GM19240 (cell line): ENCODE results near the gene TIMM10B.

Experiments
- DNase-seq: peaks from one replicate; pipeline ENCODE4 v3.0.0; 2011; ENCODE audit warnings: low spot score; ENCODE audit not compliant: insufficient read length

The TIMM10B gene

DNA sequence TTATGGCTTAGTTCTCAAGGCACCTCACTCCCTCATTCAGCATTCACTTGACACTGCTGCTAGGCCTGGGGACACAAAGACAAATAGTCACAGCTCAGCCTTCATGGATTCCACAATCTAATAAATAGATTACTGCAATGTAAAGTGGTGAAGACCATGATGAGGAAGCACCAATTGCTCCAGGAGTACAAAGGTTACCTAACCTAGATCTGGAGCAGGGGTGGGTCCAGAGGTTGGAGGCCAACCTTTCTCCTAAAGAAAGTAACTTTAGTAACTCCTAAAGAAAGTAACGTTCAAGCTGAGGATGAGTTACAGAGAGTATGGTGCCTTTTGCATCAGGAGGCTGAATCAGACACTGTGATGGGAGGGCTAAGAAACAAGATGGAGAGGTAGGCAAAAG, 11.7 kb upstream of the TIMM10B start:
- no peak for DNase-seq

DNA sequence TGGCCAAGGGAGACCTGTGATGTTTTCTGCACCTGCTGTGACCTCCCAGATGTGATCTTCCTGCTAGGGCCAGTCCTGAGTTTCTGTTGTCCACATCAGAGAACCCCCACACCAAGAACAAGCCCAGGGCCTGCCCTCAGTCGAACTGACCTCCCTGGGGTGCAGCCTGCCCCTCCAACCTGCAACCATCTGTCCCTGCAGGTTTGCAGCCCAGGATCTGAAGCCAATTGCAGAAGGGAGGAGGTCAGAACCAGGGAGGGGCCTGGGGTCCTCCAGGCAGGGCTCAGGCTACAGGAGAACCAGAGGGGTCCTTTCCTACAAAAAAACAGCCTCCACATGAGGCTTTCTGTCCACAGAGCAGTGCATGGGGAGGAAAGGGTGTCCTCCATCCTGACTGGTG, 8.4 kb upstream of the TIMM10B start:
- no peak for DNase-seq

DNA sequence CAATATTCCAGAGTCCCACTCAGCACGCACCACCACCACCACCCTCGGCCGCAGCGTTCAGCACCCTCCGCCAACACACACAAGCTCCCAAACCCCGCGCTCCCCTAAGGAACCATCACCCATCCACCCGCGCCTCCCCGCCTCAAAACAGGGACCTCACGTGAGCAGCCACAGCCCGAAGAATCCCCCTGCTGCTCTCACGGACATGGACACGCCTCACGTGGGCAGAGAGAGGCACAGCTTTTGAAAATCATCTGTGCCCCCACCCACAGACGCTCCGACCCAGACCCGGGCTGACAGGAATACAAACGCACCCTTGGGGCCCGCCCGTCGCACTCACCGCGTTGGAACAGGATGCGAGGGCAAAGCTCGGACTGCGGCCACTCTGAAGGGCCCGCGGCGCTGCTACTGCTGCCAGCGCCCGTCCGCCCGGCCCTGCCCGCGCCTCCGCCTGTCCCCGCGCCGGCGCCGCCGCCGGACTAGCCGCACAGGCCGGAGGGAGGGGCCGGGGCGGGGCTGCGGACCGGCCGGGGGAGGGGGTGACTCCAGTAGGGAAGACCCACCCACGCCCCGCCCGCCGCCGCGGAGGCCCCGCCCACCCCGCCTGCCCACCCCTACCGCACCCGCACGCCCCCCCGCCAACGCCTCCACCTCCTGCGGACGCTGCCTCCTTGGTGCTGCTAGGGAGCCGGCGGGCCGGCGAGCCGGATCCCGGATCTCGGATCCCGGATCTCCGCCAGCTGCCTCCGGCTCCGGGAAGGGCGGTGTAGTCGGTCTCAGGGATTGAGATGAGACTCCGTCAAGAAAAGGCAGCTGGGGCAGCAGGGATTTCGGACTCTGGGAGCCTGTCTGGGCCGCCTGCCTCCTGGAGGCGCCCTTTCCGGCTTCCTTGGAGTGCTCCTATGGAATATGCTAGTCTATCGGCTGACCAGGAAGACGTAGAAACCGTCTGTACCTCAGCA, 7.6 kb upstream of the TIMM10B start, which contains the start of gene TRIM3:
Gene TRIM3, minus strand, starts transcription at position 491 of the 962 bp plus-strand sequence. CDS start 8,246 bp downstream, outside the sequence.
- peak; percentile 74 for DNase-seq

DNA sequence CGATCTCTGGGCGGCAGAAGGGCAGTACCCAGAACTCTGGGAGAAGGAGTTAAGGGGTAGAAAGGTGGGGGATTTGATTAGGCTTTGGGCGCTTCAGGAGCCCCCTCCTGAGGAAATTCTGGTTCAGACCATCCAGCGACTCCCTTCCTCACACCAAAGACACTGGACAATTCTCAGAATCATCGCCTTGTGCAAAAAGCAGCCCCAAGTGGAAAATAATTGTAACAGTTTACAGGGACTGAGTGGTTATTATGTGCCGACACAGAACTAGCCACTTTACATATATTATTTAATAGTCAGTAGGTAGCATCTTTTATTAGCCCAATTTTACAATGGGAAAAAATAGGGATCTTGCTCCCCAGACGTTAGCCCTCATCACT, 6.9 kb upstream of the TIMM10B start:
- DNase-seq: no peak

DNA sequence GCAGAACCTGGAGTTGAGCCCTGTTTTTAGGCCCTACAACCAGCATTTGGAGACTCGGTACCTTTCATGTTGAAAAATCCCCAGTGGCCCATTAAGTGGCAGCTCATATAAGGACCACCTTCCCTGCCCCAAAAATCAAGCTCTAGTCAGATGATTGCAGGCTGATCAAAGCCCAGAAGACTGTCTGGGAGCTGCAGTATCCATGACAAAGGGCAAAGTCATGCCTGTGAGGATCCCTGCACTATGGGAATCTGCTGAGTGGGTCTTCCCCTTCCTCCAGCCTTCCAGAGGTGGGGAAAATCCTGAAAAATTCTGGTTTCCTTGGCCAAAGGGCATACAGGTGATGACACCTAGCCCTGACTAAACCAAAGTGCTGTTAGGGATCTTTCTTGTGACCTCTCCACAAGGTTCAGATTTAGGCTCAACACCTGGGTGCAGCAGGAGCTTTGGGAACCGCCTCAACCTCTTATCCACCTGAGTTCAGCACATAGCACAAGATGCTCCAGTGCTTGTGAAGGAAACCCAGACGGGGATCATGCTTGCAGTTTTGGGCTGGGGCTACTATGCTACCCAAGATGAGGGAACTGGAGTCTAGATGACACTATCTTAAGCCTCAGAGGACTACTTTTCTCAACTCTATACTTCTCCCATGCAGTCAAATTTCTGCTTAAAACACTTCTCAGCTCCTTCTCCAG, 6.3 kb upstream of the TIMM10B start:
- DNase-seq: no peak

DNA sequence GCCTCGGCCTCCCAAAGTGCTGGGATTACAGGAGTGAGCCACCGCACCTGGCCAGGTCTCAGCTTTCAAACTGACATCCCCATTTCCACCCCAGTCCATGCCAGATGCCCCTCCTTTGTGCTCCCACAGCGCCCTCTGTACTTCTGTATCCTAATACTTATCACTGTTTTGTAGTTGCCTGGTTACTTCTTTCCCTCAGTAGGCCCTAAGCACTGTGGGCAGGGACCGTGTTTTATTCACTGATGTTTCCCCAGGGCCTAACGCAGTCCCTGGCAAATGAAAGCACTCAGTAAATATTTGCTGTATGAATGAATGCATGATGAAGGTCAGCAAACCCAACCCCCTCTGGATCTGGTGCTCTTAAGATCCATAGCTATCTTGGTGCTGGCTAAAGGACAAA, 5.4 kb upstream of the TIMM10B start:
- no peak for DNase-seq

DNA sequence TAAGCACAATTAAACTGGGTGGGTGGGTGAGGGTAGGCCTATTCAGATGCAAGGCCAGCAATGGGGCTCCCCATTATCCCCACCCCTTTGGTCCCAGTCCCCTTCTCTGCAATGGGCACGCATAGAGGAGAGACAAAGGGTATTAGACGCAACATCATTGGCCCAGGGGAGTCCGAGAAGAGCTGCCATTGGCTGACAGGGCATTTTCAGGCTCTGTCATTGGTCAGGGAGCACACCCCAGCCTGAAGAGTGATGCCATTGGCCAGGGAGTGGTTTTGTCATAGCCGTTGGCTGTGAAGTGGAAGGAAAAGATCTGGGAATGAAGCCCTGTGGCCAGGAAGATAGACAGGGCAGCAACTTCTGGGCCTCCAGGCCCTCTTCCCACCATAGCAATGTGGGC, 4.7 kb upstream of the TIMM10B start:
- no peak for DNase-seq

DNA sequence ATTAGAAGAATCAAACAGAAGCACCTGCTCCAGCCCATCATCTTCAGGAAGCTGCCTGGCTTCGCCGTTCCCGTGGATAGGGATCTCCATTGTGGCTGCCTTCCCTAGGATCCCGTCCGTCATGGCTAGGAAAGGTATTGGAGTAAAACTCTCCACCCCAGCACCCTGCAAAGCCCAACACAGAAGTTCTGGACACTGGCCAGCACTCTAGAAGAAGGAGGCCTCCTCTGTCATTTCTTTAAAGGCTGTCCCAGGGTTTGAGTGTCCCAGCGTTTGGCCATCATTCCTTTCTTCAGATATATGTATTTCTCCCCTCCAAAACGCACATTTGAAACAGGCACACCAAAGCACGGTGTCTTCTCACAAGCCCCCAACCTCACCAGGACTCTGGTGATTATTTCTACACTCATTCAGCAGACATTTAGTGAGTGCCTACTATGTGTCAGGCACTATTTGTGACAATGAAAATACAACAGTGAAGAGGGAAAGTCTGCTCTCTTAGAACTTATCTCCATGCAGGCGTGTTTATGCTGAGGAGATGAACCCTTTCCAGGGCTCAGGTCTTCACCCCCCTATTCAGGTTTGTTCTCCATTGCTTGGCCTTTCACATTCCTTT, 894 bp upstream of the TIMM10B start:
- no peak for DNase-seq

DNA sequence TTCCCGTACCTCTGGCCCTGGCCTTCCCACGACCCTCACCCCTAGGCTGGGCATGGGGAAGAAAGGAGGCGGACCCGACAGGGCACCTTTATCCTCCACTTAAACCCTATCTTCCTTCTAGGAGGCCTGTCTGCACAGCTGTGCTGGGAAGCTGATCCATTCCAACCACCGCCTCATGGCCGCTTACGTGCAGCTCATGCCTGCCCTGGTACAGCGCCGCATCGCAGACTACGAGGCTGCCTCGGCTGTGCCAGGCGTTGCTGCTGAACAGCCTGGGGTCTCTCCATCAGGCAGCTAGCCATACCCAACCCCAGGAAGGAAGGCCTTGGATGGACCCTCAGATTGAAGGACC, 599 bp downstream of the TIMM10B start:
- DNase-seq: no peak

DNA sequence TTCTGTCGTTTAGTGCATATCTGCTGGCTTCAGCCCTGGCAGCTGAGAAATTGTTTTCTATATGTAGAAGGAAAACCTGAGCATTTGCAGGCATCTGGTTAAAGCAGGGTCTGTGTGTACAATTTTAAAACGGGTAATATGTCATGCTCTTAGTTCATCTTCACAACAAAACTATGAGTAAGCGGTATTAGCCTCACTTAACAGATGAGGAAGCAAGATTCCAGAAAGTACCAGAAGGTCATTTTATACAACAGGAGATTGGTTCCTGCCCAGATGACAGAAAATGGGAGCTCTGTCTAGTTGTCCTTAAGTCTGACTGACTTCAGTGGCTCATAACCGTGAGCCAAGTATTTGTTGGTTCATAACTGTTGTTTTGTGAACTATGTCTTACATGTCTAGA, 1.1 kb downstream of the TIMM10B start:
- DNase-seq: no peak

DNA sequence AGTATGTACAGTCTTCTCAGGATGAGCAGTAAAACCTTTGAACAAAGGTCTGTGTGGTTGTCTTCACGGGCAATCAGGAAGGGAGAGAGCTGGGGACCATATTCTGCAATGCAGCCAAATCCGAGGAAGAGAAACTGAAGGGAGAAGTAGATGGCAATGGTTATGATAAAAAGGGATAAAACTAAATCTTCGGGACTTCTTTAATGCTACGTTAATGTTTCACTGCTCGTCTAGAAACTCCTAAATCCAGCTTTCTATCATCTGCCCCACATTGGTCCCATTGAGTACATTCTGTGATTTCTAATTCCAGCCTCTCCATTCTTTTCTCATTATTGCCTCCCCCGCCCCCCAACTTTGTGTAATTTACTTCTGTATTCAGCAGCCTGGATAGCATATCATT, 1.7 kb downstream of the TIMM10B start:
- DNase-seq: no peak

DNA sequence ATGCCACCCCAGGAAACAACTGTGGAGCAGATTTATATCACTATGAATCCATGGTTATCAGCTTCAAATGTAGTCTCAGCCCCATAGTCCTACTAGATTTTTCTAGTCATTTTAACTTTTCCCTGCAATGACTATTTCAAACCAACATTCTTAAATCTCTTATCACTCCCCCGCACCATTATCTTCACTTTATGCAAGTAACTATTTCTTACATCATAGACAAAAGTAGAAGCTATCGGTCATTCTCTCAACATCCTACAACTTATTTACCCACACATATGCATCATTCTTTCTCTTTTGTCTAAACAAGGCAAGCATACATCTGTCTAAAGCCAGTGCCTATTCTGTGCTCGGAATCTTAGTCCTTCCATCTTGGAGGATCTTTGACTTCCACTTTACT, 4.4 kb downstream of the TIMM10B start:
- no peak for DNase-seq

DNA sequence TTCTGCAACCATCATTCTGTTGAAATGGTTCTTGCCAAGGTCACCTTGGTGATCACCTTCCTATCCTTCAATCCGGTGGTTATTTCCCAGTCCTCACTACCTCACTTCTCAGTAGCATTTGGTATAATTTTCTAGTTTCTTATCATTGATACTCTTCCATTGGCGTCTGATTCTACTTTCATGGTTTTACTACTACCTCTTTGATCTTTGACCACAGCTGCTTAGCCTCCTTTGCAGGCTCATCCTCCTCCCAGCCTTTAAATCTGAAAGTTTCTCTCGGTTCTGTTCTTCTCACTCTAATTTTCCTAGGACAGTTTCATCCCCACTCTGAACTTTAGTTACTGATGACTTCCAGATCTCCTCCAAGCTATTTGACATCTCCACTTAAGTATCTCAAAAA, 5.0 kb downstream of the TIMM10B start:
- no peak for DNase-seq

DNA sequence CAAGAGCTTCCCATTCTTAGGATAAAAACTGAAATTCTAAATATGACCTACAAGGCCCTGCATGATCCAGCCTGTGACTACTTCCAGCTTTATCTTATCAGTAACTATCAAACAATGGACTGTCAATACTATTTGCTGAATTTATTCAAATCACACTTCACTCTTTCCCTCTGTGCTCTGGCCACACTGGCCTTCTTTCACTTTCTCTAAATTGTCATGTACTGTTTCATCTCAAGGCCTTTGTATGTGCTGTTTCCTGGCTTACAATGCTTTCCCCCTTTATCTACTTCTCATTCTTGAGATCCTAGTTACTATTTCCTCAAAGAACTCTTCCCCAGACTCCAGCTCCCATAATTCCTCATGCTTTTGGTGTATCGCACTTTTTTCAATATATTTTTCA, 5.6 kb downstream of the TIMM10B start:
- no peak for DNase-seq

DNA sequence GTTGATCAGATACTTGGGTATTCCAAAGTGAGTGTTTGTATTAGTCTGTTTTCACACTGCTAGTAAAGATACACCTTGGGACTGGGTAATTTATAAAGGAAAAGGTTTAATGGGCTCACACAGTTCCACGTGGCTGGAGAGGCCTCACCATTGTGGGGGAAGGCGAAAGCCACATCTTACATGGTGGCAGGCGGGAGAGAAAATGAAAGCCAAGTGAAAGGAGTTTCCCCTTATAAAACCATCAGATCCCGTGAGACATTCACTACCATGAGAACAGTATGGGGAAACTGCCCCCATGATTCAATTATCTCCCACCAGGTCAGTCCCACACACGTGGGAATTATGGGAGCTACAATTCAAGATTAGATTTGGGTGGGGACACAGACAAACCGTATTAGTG, 7.0 kb downstream of the TIMM10B start:
- DNase-seq: no peak

DNA sequence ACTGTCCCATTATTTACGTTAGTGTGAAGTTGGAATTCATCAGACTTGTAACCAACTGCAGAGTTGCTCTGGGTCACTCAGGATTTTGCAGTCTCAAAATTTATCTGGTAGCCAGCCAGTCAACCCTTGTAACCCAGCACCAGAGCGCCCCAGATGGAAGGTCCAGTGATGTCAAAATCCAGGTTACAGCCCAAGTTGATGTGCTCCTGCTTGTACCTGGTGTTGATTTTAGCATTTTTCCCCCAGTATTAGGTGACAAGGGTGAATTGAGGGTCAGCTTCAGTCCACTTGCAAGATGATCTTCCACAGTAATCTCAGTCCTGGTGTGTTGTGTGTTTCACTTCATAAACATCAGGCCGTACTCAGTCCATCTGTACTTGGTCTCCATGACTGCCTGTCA, 7.5 kb downstream of the TIMM10B start:
- DNase-seq: no peak

DNA sequence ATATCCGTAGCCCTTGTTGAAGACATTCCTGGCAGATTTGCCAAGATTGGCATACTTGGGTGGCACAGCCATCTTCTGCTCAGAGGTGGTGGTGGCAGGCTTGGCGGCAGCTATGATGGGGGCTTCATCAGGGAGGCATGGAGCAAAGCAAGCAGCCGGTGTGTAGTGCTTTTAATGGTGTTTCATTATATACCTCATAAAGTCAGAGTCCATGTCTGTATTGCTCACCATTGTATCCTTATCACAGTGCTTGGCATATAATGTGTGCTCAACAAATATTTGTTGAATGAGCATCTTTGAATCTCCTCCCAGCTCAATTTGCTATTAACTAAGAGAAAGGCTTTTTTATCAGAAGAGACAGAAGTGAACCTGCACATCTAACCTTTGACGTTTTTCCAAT, 8.0 kb downstream of the TIMM10B start:
- DNase-seq: no peak

DNA sequence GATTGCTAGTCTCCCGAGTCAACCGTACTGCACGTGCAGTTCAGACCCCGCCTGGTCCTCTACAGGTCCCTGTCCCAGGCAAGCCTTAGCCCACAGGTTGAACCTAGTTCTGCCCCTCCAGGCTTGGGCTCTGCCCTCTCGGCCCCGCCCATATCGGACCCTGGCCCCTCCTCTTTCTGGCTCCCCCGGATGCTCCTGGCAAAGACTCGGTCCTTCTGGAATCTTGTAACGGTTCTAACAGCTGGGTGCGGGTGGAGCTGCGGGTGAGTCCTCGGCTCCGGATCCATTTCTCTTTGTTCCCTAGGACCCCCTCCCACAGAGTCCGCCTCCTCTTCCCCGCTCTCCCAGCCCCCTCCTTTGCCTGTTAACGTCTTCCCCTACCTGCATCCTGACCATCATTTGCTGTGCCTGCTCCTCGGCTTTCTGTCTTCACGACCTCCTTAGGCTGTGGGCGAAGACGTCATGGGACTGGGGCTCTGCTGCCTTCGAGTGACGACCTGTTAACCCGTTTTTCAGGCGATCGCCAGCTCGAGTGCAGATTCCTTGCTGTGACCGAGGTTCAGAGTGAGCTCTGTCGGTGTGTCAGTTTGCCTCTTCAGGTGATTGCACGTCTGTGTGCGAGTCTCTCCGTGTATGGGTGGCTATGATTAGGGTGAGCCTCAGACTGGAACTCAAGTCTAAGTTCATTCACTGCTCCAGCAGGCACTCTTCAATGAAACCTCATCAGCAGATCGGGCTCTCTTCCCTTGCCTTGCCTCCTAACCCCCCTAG, 16.0 kb downstream of the TIMM10B start, which contains the start of gene DNHD1:
Gene DNHD1, plus strand, starts transcription at position 212 of the 771 bp plus-strand sequence. CDS start 936 bp downstream, outside the sequence.
- no peak for DNase-seq

DNA sequence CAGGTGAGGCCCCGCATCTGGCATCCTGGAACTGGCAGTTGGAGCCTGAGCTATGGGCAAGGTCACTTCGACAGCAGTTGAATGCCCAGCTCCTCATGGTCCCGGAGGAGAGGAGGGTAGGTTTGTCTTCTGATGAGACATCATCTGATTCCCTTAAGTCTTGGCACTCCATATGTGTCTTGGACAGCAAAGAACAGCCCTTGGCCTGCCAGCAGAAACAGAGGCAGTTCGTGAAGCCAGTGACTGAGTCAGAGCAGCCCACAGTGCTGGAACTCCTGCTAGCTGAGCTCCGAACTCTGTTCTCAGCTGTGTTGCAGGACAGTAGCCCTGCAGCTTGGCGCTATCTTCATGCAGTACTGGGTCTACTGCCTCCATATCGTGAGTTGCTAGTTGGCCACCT, 16.8 kb downstream of the TIMM10B start:
- no peak for DNase-seq

DNA sequence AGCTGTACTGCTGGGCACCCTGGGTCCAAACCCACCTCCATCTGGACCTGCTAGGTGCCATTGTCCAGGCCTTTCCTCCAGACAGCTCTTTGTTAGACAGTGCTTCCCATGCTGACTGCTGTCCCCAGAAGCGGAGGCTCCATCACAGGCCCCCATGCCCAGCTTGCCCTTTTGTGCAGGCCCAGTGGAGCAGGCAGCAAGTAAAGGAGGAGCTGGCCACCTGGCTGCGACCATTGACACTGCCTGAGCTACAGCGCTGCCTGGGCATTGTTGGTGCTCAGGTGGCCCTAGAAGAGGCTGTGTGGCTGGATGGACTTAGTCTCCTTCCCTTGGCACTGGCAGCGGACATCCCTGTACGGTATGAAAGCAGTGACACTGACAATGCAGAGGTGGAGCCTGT, 17.2 kb downstream of the TIMM10B start:
- no peak for DNase-seq

DNA sequence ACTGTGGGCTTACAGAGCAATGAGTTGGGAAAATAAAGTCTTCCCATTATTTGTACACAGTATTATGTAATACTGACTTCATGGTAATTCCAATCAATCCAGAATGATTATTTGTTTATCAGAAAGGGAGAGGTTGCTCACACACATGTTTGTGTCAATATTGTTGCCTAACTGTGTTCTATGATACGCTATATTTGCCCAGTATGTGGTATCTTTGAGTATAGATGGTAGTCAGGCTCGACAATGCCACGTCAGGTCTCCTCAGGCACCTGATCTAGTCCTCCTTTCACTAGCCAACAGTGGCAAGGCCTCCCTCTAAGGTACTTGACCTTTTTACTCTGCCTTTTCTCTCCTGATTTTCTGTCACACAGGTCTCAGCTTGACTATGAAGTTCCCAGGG, 21.1 kb downstream of the TIMM10B start:
- DNase-seq: no peak
